Memory B cell (primary cell): ENCODE measurements around the gene GBX1.

Experiments used
- ATAC-seq: fragments of 150-1000 bp; cut with Tn5 transposase; 2 replicates; pipeline ENCODE4 v1.10.0; 2021; ENCODE audit warnings: low read depth, mild to moderate bottlenecking, moderate library complexity
- DNase-seq, 2 donors: peaks; one replicate each; pipeline ENCODE4 v3.0.0; 2022; ENCODE audit warnings: low spot score in 2 of 2
- H3K27ac Mint-ChIP-seq: one replicate; pipeline ENCODE4 v1.8.0; 2022; ENCODE audit warnings: mild to moderate bottlenecking, moderate library complexity, mixed read lengths
- H3K27me3 Mint-ChIP-seq: one replicate; pipeline ENCODE4 v1.8.0; 2022; ENCODE audit warnings: mixed read lengths
- H3K36me3 Mint-ChIP-seq: one replicate; pipeline ENCODE4 v1.8.0; 2022; ENCODE audit warnings: mild to moderate bottlenecking, mixed read lengths
- H3K4me1 Mint-ChIP-seq: one replicate; pipeline ENCODE4 v1.8.0; 2022; ENCODE audit warnings: mixed read lengths
- H3K4me3 Mint-ChIP-seq: one replicate; pipeline ENCODE4 v1.8.0; 2022; ENCODE audit warnings: mild to moderate bottlenecking, moderate library complexity, mixed read lengths
- H3K9me3 Mint-ChIP-seq: one replicate; pipeline ENCODE4 v1.8.0; 2022; ENCODE audit warnings: mixed read lengths

GBX1 gene

DNA sequence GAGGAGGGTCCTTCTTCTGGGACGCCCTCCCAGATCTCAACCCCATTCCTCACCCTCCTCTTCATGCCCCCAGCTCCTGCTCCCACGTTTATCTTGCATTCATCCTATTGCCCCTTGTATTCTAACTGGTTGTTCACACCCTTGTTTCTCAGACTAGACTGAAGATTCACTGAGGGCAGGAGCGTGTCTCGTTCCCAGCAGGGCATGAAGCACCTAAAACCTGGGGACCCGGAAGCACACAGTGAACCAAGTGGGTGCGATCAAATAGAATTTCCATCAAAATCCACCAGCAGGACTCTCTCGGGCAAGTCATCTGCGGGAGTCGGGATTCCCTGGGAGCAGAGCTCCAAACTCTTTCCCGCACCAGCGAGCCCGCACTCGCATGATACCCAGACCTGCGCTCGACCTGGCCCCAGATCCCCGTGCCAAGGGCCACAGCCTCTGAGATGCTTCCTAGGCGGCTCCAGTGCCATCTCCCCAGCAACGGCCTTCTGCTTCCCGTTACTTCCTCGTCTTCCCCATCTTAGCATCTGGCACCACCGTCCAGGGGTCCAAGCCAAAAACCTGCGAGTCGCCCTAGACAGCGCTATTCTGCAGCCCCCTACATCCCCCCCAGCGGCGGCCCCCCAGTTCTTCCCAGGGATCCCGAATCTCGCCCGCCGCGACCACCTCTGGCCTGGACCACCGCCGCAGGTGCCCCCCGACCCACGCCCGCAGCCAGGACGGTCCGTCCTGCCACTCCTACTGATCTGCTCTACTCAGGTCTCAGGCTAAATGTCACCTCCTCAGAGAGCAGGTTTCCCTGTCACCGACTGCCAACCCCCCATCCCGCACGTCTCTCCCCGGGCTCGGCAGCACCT lies 6.1 kb upstream of the GBX1 start:
- ATAC-seq = no peak
- H3K36me3 Mint-ChIP-seq = peaks cover 2% of the 10 kb centered on the region
- peaks cover 30% of the 10 kb centered on the region for H3K27me3 Mint-ChIP-seq

DNA sequence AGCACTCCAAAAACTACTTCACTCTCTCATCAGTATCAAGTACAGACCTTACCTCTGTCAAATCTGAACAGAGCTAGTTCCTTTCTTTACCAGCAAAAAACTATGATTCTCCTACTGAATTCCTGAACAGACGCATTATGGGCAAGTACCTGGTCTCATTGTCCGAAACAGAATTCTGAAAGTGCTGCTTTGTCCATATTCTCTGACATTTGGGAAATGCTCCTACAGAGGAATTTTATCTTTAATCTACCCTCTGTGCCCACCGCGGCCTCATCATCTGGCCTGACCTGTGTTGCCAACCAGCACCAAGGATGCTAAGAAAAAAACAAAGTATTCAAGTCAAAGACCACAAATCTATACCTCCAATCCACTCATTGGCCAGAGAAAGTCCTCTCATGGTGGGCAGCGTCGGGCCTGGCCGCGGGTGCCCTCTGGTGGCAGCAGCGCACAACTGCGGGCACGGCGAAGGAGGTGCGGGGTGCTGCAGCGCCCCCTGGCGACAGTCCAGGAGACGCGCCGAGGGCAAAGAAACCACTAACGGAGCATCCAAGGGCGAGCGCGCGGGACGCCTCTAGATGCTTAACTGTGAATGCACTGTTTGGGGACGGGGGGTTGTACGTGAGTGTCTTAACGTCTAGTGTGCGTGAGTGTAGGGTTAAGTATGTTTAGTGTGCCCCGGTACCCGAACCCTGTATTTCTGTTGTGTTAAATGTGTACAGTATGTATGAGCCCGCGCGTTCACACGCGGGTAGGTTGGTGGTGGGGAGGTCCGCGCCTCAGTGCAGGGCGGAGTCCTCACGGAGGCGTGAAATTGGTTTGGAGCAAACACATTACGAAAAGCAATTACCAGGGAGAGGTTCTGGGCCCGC lies 5.0 kb upstream of the GBX1 start:
- no peak overlapping the region for H3K4me3 Mint-ChIP-seq
- peaks cover 15% of the 10 kb centered on the region for H3K4me1 Mint-ChIP-seq
- peaks cover 32% of the 10 kb centered on the region for H3K27me3 Mint-ChIP-seq
- no peak overlapping the region for H3K27ac Mint-ChIP-seq
- H3K9me3 Mint-ChIP-seq = no peaks in the 10 kb centered on the region
- peaks cover 2% of the 10 kb centered on the region for H3K36me3 Mint-ChIP-seq
- ATAC-seq (peak; percentile 62), DNase-seq (peak; percentile 79 to 83)

More for the DNA sequence above, 6.1 kb upstream of the GBX1 start:
- no peak overlapping the region for H3K4me3 Mint-ChIP-seq
- H3K4me1 Mint-ChIP-seq = peaks cover 11% of the 10 kb centered on the region
- no peak for DNase-seq
- peak overlapping the region; percentile 41 for H3K27ac Mint-ChIP-seq
- H3K9me3 Mint-ChIP-seq = no peaks in the 10 kb centered on the region

- Mint-ChIP-seq H3K27ac (no peak overlapping the region), H3K4me1 (peaks cover 20% of the 10 kb centered on the region), H3K27me3 (peaks cover 29% of the 10 kb centered on the region)
These were observed 1.3 kb upstream of the GBX1 start for GRCh38 chr7:151168787-151169162.

DNA sequence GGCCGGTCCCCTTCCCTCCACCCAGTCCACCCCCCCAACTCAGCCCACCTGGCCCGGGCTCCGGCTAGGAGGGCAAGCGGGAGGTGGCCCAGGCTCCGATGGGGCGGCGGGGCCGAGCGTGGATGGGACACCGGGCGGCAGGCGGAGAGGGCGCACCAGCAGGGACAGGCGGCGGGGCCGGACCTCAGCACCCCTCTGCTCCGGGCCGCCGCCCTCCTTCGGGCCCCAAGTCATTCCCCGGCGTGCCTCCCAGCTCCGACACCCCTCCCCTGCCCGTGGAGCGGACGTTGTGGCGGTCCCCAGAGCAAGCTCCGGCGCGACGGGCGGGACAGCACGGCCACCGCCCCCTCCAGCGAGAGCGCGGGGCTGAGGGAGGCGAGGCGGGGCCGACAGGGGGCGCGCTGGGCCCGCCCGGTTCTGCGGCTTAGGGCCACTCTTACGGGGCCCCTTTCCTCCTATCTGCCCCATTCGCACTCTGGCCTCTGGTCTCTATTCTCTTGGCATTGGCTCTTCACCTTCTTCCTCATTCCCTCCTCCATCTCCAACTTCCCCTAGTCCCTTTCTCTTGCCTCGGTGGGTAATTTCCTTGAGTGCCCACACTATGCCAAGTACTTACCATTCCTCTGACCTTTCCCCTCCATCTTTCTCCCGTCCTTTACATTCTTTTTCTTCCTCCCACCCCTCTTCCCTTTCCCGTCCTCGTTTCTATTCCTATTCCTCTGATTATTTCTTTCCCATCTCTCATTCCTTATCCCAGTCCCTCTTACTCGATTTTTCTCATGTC lies 701 bp upstream of the GBX1 start:
- no peak overlapping the region for H3K27ac Mint-ChIP-seq
- H3K4me3 Mint-ChIP-seq = peak overlapping the region; percentile 81
- peaks cover 18% of the 10 kb centered on the region for H3K4me1 Mint-ChIP-seq
- peaks cover under 1% of the 10 kb centered on the region for H3K36me3 Mint-ChIP-seq
- H3K9me3 Mint-ChIP-seq = no peaks in the 10 kb centered on the region
- peak; percentile 58 to 70 for DNase-seq
- H3K27me3 Mint-ChIP-seq = peaks cover 26% of the 10 kb centered on the region
- peak; percentile 76 for ATAC-seq

More at GRCh38 chr7:151168787-151169162, 1.3 kb upstream of the GBX1 start:
- no peaks in the 10 kb centered on the region for H3K9me3 Mint-ChIP-seq
- DNase-seq = no peak
- ATAC-seq = no peak
- peaks cover 2% of the 10 kb centered on the region for H3K36me3 Mint-ChIP-seq
- H3K4me3 Mint-ChIP-seq = peak overlapping the region; percentile 81

- peaks cover 21% of the 10 kb centered on the region for H3K27me3 Mint-ChIP-seq
- no peaks in the 10 kb centered on the region for H3K36me3 Mint-ChIP-seq
- H3K9me3 Mint-ChIP-seq = no peaks in the 10 kb centered on the region
- no peak overlapping the region for H3K27ac Mint-ChIP-seq
- peaks cover 11% of the 10 kb centered on the region for H3K4me1 Mint-ChIP-seq
- H3K4me3 Mint-ChIP-seq = peak overlapping the region; percentile 62
- ATAC-seq (no peak), DNase-seq (no peak)
These were observed 781 bp downstream of the GBX1 start for GRCh38 chr7:151166629-151167196.

DNA sequence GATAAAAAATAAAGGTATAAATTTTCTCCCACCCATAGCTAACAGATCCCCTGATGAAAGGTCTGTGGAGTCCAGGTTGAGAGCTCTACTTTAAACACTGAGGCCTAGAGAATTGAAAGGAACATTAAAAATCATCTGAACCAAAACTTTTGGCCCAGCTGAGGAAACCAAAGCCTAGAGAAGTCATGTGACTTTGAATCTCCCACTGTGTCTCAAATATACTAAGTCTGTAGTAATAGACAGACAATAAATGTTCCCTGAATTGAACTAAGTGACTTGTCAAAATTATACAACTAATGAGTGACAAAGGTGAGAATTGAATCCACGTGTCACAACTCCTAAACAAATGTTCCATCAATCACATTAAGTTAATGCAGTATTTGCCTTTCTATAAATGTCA lies 5.7 kb downstream of the GBX1 start:
- H3K36me3 Mint-ChIP-seq = no peaks in the 10 kb centered on the region
- no peak overlapping the region for H3K4me3 Mint-ChIP-seq
- no peak for DNase-seq
- H3K4me1 Mint-ChIP-seq = peaks cover 5% of the 10 kb centered on the region
- no peaks in the 10 kb centered on the region for H3K9me3 Mint-ChIP-seq
- no peak overlapping the region for H3K27ac Mint-ChIP-seq
- ATAC-seq = no peak
- peaks cover 8% of the 10 kb centered on the region for H3K27me3 Mint-ChIP-seq

DNA sequence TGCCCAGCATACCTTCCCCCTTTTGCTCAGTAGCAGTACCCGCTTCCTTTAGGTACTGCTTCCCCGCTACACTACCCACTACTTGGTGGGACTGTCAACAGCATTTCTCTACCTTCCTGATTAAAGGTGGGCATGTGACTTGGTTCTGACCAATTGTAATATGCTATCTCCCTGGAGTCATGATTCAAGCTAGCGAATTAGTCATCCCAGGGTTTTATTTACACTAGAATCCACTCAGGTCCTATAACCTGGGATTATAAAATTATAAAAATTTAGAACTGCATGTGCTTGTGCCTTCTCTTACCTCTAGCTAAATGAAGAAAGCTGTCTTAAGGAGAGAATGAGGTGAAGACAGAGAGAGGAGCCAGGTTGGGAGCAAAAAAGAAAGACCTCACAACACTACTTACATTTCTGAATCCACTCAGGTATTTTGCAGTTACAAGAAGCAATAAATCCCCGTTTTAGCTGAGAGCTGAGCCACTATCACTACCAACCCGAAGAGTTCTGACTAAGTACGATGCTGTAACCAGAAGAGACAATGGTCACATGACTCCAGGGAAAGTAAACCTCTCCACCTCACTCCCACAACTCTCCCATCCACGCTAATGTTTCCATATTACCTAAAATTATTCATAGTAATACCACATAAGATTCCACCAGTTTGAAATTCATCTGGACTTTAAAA lies 9.7 kb downstream of the GBX1 start:
- no peak for ATAC-seq
- Mint-ChIP-seq H3K9me3 (no peaks in the 10 kb centered on the region), H3K36me3 (no peaks in the 10 kb centered on the region), H3K27ac (no peak overlapping the region), H3K27me3 (peaks cover 12% of the 10 kb centered on the region), H3K4me1 (no peaks in the 10 kb centered on the region), H3K4me3 (no peak overlapping the region)
- no peak for DNase-seq

- Mint-ChIP-seq H3K4me3 (no peak overlapping the region), H3K27ac (no peak overlapping the region), H3K36me3 (no peaks in the 10 kb centered on the region), H3K4me1 (no peaks in the 10 kb centered on the region), H3K9me3 (no peaks in the 10 kb centered on the region), H3K27me3 (peaks cover 19% of the 10 kb centered on the region)
- DNase-seq = no peak
- ATAC-seq = no peak
These were observed 14.6 kb downstream of the GBX1 start for GRCh38 chr7:151152643-151153513.

DNA sequence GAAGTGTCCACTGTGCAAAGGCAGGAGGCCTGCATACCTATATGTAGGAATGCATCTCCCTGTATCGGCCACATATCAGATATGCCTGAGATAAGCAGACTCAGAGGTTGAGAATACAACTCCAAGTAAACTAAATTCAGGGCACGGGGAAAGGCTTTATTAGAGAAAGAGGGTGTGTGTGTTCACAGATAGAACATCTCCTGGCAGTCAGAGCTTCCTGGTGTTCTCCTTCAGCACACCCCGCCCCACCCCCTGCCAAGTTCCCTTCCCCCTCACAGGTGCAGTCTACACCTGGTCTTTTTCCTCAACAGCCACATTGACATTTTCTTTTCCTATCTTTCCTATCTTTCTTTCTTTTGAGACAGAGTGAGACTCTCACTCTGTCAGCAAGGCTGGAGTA lies 17.1 kb downstream of the GBX1 start:
- H3K4me1 Mint-ChIP-seq = no peaks in the 10 kb centered on the region
- DNase-seq (no peak), ATAC-seq (no peak)
- no peak overlapping the region for H3K27ac Mint-ChIP-seq
- H3K36me3 Mint-ChIP-seq = no peaks in the 10 kb centered on the region
- no peaks in the 10 kb centered on the region for H3K9me3 Mint-ChIP-seq
- H3K4me3 Mint-ChIP-seq = no peak overlapping the region
- peaks cover 11% of the 10 kb centered on the region for H3K27me3 Mint-ChIP-seq

DNA sequence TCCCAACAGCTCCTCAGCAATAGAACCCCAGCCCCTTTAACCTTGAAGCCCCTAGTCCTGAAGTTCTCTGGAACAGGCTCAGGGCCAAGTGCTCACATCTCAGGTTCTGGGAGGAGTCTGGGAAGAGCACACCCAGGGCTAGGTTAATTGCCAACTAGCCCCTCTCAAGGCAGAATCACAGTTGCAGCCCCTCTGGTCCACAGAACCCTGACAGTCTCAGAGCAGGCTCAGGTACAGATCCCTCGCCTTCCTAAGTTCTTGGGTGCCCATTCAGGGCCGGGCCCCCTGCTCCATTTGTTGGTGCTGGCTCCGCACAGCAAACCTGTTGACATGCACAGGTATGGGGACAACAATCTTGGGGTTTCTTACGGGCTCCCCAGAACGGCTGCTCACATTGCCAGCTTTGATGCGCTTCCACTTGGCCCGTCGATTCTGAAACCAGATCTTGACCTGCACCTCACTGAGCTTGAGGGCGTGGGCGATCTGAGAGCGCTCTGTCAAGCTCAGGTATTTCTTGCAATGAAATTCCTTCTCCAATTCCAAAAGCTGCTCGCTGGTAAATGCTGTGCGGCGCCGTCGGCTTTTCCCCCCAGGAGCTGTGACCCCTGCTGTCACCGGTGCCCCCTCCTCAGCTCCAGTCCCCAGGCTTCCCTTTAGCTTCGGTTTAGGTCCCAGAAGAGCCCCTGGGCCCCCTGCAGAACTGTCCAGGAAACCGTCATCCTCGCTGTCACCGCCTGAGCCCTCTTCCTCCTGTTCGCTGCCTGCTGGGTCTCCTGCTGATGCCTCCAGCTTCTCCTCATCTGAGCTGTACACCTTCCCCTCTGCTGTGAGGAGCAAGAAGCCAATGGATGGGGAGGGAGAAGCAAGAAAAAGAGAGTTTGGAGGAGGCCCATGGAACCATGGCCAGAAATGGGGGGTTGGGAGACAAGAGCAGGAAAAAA lies 18.9 kb downstream of the GBX1 start:
- Mint-ChIP-seq H3K36me3 (peaks cover 5% of the 10 kb centered on the region), H3K4me3 (no peak overlapping the region), H3K27me3 (peaks cover 9% of the 10 kb centered on the region), H3K27ac (no peak overlapping the region), H3K4me1 (no peaks in the 10 kb centered on the region), H3K9me3 (no peaks in the 10 kb centered on the region)
- ATAC-seq (no peak), DNase-seq (no peak)

DNA sequence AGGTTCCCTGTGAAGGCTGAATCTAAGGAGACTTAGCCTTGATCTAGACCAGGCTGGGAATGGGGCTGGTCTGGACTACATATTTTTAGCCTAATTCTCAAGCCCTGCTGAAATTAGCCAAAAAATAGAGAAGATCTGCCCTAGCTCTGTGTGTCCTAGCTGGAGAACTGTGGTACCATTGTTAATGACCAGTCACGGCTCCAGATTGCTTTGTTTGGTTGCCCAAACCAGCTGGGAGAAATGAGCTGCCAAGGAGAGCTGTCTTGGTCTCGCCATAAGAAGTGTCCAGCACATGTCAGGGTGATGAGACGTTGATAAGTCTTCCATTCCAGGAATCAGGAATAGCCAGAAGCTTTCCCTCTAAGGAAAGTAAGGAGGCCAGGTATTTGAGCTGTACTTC lies 20.7 kb downstream of the GBX1 start:
- Mint-ChIP-seq H3K9me3 (no peaks in the 10 kb centered on the region), H3K27me3 (peaks cover 9% of the 10 kb centered on the region), H3K36me3 (peaks cover 8% of the 10 kb centered on the region), H3K4me3 (no peak overlapping the region), H3K4me1 (no peaks in the 10 kb centered on the region), H3K27ac (no peak overlapping the region)
- DNase-seq (no peak), ATAC-seq (no peak)

DNA sequence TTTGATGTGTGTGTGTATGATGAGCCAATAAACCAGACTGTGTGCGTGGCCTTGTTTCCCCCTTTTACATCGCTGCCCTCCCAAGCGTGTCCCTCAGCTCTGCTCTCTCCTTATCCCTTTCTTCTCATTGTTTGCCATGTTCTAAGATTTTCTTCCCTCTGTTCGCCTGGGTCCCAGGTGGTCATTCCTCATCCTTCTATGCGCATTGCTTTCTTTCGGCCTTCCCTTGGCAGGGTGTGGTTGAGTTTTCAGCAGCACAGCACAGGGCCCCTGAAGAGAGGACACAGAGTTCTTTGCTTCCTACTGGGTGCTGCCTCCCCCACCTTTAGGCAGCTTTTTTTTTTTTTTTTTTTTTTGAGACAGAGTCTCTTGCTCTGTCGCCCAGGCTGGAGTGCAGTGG lies 23.1 kb downstream of the GBX1 start:
- H3K27ac Mint-ChIP-seq = no peak overlapping the region
- no peak overlapping the region for H3K4me3 Mint-ChIP-seq
- no peaks in the 10 kb centered on the region for H3K4me1 Mint-ChIP-seq
- peaks cover 8% of the 10 kb centered on the region for H3K36me3 Mint-ChIP-seq
- DNase-seq = no peak
- peaks cover 3% of the 10 kb centered on the region for H3K27me3 Mint-ChIP-seq
- ATAC-seq = no peak
- no peaks in the 10 kb centered on the region for H3K9me3 Mint-ChIP-seq
